HEK293 (cell line): ENCODE data around the gene LRRC23.
A peak's percentile ranks its signal among the peaks of the same experiment; 100 is the strongest.

ENCODE experiments used
- ELK4 ChIP-seq: IDR thresholded peaks from 2 replicates; pipeline ENCODE4 v1.6.1; 2011; ENCODE audit warnings: mild to moderate bottlenecking, low read depth, low read length, borderline replicate concordance
- GLIS1 ChIP-seq: fragments of 450-650 bp; formaldehyde crosslinking; IDR thresholded peaks from 2 replicates; pipeline ENCODE4 v1.5.1; 2016; ENCODE audit warnings: missing biosample characterization, missing genetic modification characterization
- IKZF3 ChIP-seq: fragments of 450-650 bp; IDR thresholded peaks from 2 replicates; pipeline ENCODE4 v1.5.0; 2018; ENCODE audit warnings: missing biosample characterization, mild to moderate bottlenecking, missing genetic modification characterization, moderate library complexity
- KLF16 ChIP-seq: fragments of 450-650 bp; formaldehyde crosslinking; IDR thresholded peaks from 2 replicates; pipeline ENCODE4 v1.5.1; 2017; ENCODE audit warnings: missing biosample characterization, missing genetic modification characterization
- REST ChIP-seq: fragments of 450-650 bp; formaldehyde crosslinking; IDR thresholded peaks from 2 replicates; pipeline ENCODE4 v1.5.1; 2016; ENCODE audit warnings: missing biosample characterization, missing genetic modification characterization
- WT1 ChIP-seq: fragments of 450-650 bp; formaldehyde crosslinking; IDR thresholded peaks from 2 replicates; pipeline ENCODE4 v1.5.1; 2016; ENCODE audit warnings: missing biosample characterization, missing genetic modification characterization
- YY2 ChIP-seq: fragments of 450-650 bp; formaldehyde crosslinking; IDR thresholded peaks from 2 replicates; pipeline ENCODE4 v1.5.1; 2016; ENCODE audit warnings: missing biosample characterization, missing genetic modification characterization
- ZBTB49 ChIP-seq: fragments of 450-650 bp; formaldehyde crosslinking; IDR thresholded peaks from 2 replicates; pipeline ENCODE4 v1.5.1; 2016; ENCODE audit warnings: missing biosample characterization, missing genetic modification characterization, low read depth
- ZNF10 ChIP-seq: fragments of 450-650 bp; formaldehyde crosslinking; IDR thresholded peaks from 2 replicates; pipeline ENCODE4 v1.5.1; 2017; ENCODE audit warnings: missing biosample characterization, missing genetic modification characterization
- ZNF138 ChIP-seq: fragments of 450-650 bp; formaldehyde crosslinking; IDR thresholded peaks from 2 replicates; pipeline ENCODE4 v1.5.1; 2016; ENCODE audit warnings: missing biosample characterization, missing genetic modification characterization, borderline replicate concordance
- ZNF169 ChIP-seq: fragments of 450-650 bp; formaldehyde crosslinking; IDR thresholded peaks from 2 replicates; pipeline ENCODE4 v1.5.1; 2016; ENCODE audit warnings: missing biosample characterization, missing genetic modification characterization
- ZNF175 ChIP-seq: fragments of 450-650 bp; formaldehyde crosslinking; IDR thresholded peaks from 2 replicates; pipeline ENCODE4 v1.5.1; 2016; ENCODE audit warnings: missing biosample characterization, missing genetic modification characterization
- ZNF2 ChIP-seq: fragments of 450-650 bp; formaldehyde crosslinking; IDR thresholded peaks from 2 replicates; pipeline ENCODE4 v1.5.1; 2016; ENCODE audit warnings: missing biosample characterization, missing genetic modification characterization
- ZNF214 ChIP-seq: fragments of 450-650 bp; formaldehyde crosslinking; IDR thresholded peaks from 2 replicates; pipeline ENCODE4 v1.5.1; 2017; ENCODE audit warnings: missing biosample characterization, mild to moderate bottlenecking, missing genetic modification characterization, borderline replicate concordance
- ZNF24 ChIP-seq: fragments of 450-650 bp; formaldehyde crosslinking; IDR thresholded peaks from 2 replicates; pipeline ENCODE4 v1.5.1; 2016; ENCODE audit warnings: missing biosample characterization, missing genetic modification characterization
- ZNF302 ChIP-seq: fragments of 450-650 bp; formaldehyde crosslinking; IDR thresholded peaks from 2 replicates; pipeline ENCODE4 v1.5.1; 2016; ENCODE audit warnings: missing biosample characterization, missing genetic modification characterization, low read depth
- ZNF311 ChIP-seq: fragments of 450-650 bp; formaldehyde crosslinking; IDR thresholded peaks from 2 replicates; pipeline ENCODE4 v1.5.1; 2017; ENCODE audit warnings: missing biosample characterization, missing genetic modification characterization, borderline replicate concordance
- ZNF354C ChIP-seq: fragments of 450-650 bp; formaldehyde crosslinking; IDR thresholded peaks from 2 replicates; pipeline ENCODE4 v1.5.1; 2016; ENCODE audit warnings: missing biosample characterization, missing genetic modification characterization, low read depth, borderline replicate concordance
- ZNF394 ChIP-seq: fragments of 450-650 bp; formaldehyde crosslinking; IDR thresholded peaks from 2 replicates; pipeline ENCODE4 v1.5.1; 2016; ENCODE audit warnings: missing biosample characterization, missing genetic modification characterization, mild to moderate bottlenecking, moderate library complexity, borderline replicate concordance
- ZNF398 ChIP-seq: fragments of 450-650 bp; formaldehyde crosslinking; IDR thresholded peaks from 2 replicates; pipeline ENCODE4 v1.5.1; 2017; ENCODE audit warnings: missing biosample characterization, missing genetic modification characterization
- ZNF404 ChIP-seq: fragments of 450-650 bp; formaldehyde crosslinking; IDR thresholded peaks from 2 replicates; pipeline ENCODE4 v1.5.1; 2017; ENCODE audit warnings: missing biosample characterization, missing genetic modification characterization
- ZNF48 ChIP-seq: fragments of 450-650 bp; formaldehyde crosslinking; IDR thresholded peaks from 2 replicates; pipeline ENCODE4 v1.5.1; 2016; ENCODE audit warnings: missing biosample characterization, missing genetic modification characterization
- ZNF518A ChIP-seq: fragments of 450-650 bp; formaldehyde crosslinking; conservative IDR thresholded peaks from 2 replicates; pipeline ENCODE4 v1.5.1; 2016; ENCODE audit warnings: low read depth, missing biosample characterization, missing genetic modification characterization
- ZNF600 ChIP-seq: fragments of 450-650 bp; formaldehyde crosslinking; IDR thresholded peaks from 2 replicates; pipeline ENCODE4 v1.5.1; 2016; ENCODE audit warnings: missing biosample characterization, missing genetic modification characterization

The LRRC23 gene

GRCh38 chr12:6927379-6928021, 22.9 kb downstream of the LRRC23 start, which contains the start of gene ATN1 (continued):
- TF ChIP-seq KLF16 (peak; percentile 43), ZNF311 (no peak), ZNF354C (tag by site-specific recombination) (no peak), ZNF394 (tag by site-specific recombination) (no peak), ZNF404 (tag by site-specific recombination) (no peak), REST (tag by site-specific recombination) (no peak), WT1 (peak; percentile 74; the same call in 1 of the 2 replicates), ZNF2 (0 out of 2 replicates have a peak, but pooled peaks have one; percentile 38), ZBTB49 (tag by site-specific recombination) (no peak), ZNF398 (tag by site-specific recombination) (peak; percentile 100), ZNF600 (tag by site-specific recombination) (peak; percentile 60), ZNF10 (tag by site-specific recombination) (no peak), ZNF48 (tag by site-specific recombination) (no peak), ELK4 (no peak), ZNF518A (no peak), ZNF214 (no peak), YY2 (peak; percentile 35; the same call in 1 of the 2 replicates), GLIS1 (tag by site-specific recombination) (peak; percentile 89), ZNF169 (tag by site-specific recombination) (no peak), ZNF24 (tag by site-specific recombination) (no peak), ZNF175 (no peak), IKZF3 (tag by site-specific recombination) (peak; percentile 84; the same call in 1 of the 2 replicates), ZNF138 (tag by site-specific recombination) (no peak), ZNF302 (tag by site-specific recombination) (no peak)
